ENCODE measurements around the gene C8A. TPM values are rescaled to one million over a fixed set of nuclear protein-coding genes. Genes with fewer than 3 reads are reported as not detected.

C8A gene
- polyA plus RNA-seq, 3 donors: not detected

- no peak overlapping the region for H3K4me3 Mint-ChIP-seq
- no peak for DNase-seq
- Histone ChIP-seq H3K36me3 (replicated peaks in 1 of 2; ENCODE audit: control insufficient read depth in 1 of 2, insufficient read depth in 2 of 2, low read length in 2 of 2) (no peaks in the 10 kb centered on the region), H3K9me3 (replicated peaks in 1 of 2; ENCODE audit: control insufficient read depth in 1 of 2, insufficient read depth in 1 of 2, low read length in 2 of 2) (peaks cover 0 to 4% of the 10 kb centered on the region in 2 donors), H3K79me2 (ENCODE audit: insufficient read depth, low read length) (no peaks in the 10 kb centered on the region), H3K4me3 (replicated peaks in 1 of 3; ENCODE audit: low read depth in 2 of 3, low read length in 3 of 3) (no peak overlapping the region), H3K4me2 (replicated peaks; ENCODE audit: extremely low read depth, low read length, poor library complexity, severe bottlenecking) (no peak overlapping the region), H3K9ac (ENCODE audit: insufficient read depth, low read length, poor library complexity, severe bottlenecking) (no peak overlapping the region), H2AFZ (ENCODE audit: insufficient read depth, low read depth, low read length, poor library complexity, severe bottlenecking) (no peak overlapping the region), H3K4me1 (ENCODE audit: control insufficient read depth in 1 of 2, insufficient read depth in 2 of 2, low read length in 2 of 2) (no peaks in the 10 kb centered on the region), H4K20me1 (ENCODE audit: insufficient read depth, low read length) (no peaks in the 10 kb centered on the region), H3K27me3 (ENCODE audit: control insufficient read depth in 2 of 2, insufficient read depth in 2 of 2, low read length in 2 of 2) (no peaks in the 10 kb centered on the region), H3K27ac (ENCODE audit: low read depth in 1 of 2, low read length in 2 of 2) (no peak overlapping the region)
- H3K9me3 Mint-ChIP-seq: peaks cover 0 to 4% (median 2%) of the 10 kb centered on the region in 7 donors
- intact Hi-C loops (cut with micrococcal nuclease): no loop called here
- no peaks in the 10 kb centered on the region for H3K4me1 Mint-ChIP-seq
- H3K36me3 Mint-ChIP-seq: no peaks in the 10 kb centered on the region
- TF ChIP-seq CTCF (IDR thresholded peaks at IDR 0.05): no peak
- H3K27me3 Mint-ChIP-seq (ENCODE audit: low read depth in 3 of 3): peaks cover 0 to 5% (median 0%) of the 10 kb centered on the region in 3 donors
- 100% methylated on average over 1 of the region's 3 CpGs for WGBS (ENCODE audit: insufficient coverage)
- H3K27ac Mint-ChIP-seq: no peak overlapping the region
These were observed 73.4 kb downstream of the C8A start for GRCh38 chr1:56927986-56928385.

GRCh38 chr1:56929492-56929891 lies 74.9 kb downstream of the C8A start:
- H3K27ac ChIP-seq (ENCODE audit: low read depth in 1 of 2, low read length in 2 of 2): no peak overlapping the region
- H4K20me1 ChIP-seq (ENCODE audit: insufficient read depth, low read length): no peaks in the 10 kb centered on the region
- no CpG with 5 or more reads among the region's 2 CpGs for WGBS (ENCODE audit: insufficient coverage)
- H3K9ac ChIP-seq (ENCODE audit: insufficient read depth, low read length, poor library complexity, severe bottlenecking): no peak overlapping the region
- no peak overlapping the region for H3K4me2 ChIP-seq (replicated peaks; ENCODE audit: extremely low read depth, low read length, poor library complexity, severe bottlenecking)
- Mint-ChIP-seq H3K9me3 (peaks cover 0 to 4% (median 2%) of the 10 kb centered on the region in 7 donors), H3K4me1 (no peaks in the 10 kb centered on the region), H3K27me3 (ENCODE audit: low read depth in 3 of 3) (peaks cover 0 to 4% (median 4%) of the 10 kb centered on the region in 3 donors), H3K27ac (no peak overlapping the region), H3K36me3 (no peaks in the 10 kb centered on the region), H3K4me3 (no peak overlapping the region)
- H3K4me3 ChIP-seq (replicated peaks in 1 of 3; ENCODE audit: low read depth in 2 of 3, low read length in 3 of 3): no peak overlapping the region
- H3K79me2 ChIP-seq (ENCODE audit: insufficient read depth, low read length): no peaks in the 10 kb centered on the region
- H3K36me3 ChIP-seq (replicated peaks in 1 of 2; ENCODE audit: control insufficient read depth in 1 of 2, insufficient read depth in 2 of 2, low read length in 2 of 2): no peaks in the 10 kb centered on the region
- DNase-seq: no peak
- H3K9me3 ChIP-seq (replicated peaks in 1 of 2; ENCODE audit: control insufficient read depth in 1 of 2, insufficient read depth in 1 of 2, low read length in 2 of 2): peaks cover 0 to 4% of the 10 kb centered on the region in 2 donors
- H3K27me3 ChIP-seq (ENCODE audit: control insufficient read depth in 2 of 2, insufficient read depth in 2 of 2, low read length in 2 of 2): no peaks in the 10 kb centered on the region
- TF ChIP-seq CTCF (IDR thresholded peaks at IDR 0.05): no peak
- H3K4me1 ChIP-seq (ENCODE audit: control insufficient read depth in 1 of 2, insufficient read depth in 2 of 2, low read length in 2 of 2): no peaks in the 10 kb centered on the region
- intact Hi-C loops (cut with micrococcal nuclease): no loop called here
- no peak overlapping the region for H2AFZ ChIP-seq (ENCODE audit: insufficient read depth, low read depth, low read length, poor library complexity, severe bottlenecking)
